Measurements from ENCODE around the gene GATA1.

DNA sequence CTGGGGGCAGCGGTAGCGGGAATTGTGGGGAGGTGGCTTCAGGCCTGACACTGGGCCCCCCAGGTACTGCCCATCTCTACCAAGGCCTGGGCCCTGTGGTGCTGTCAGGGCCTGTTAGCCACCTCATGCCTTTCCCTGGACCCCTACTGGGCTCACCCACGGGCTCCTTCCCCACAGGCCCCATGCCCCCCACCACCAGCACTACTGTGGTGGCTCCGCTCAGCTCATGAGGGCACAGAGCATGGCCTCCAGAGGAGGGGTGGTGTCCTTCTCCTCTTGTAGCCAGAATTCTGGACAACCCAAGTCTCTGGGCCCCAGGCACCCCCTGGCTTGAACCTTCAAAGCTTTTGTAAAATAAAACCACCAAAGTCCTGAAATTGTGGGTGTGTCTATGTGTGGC is 7.5 kb downstream of the GATA1 start:
- TF ChIP-seq, protein P1, sequence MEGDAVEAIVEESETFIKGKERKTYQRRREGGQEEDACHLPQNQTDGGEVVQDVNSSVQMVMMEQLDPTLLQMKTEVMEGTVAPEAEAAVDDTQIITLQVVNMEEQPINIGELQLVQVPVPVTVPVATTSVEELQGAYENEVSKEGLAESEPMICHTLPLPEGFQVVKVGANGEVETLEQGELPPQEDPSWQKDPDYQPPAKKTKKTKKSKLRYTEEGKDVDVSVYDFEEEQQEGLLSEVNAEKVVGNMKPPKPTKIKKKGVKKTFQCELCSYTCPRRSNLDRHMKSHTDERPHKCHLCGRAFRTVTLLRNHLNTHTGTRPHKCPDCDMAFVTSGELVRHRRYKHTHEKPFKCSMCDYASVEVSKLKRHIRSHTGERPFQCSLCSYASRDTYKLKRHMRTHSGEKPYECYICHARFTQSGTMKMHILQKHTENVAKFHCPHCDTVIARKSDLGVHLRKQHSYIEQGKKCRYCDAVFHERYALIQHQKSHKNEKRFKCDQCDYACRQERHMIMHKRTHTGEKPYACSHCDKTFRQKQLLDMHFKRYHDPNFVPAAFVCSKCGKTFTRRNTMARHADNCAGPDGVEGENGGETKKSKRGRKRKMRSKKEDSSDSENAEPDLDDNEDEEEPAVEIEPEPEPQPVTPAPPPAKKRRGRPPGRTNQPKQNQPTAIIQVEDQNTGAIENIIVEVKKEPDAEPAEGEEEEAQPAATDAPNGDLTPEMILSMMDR (IDR thresholded peaks at IDR 0.05 in 2 of 3, conservative IDR thresholded peaks at IDR 0.05 in 1 of 3; ENCODE audit: borderline replicate concordance in 1 of 3, insufficient read depth in 1 of 3, low read depth in 2 of 3, low read length in 2 of 3): no peak
- no peak for TF ChIP-seq POLR2AphosphoS5 (IDR thresholded peaks at IDR 0.05; ENCODE audit: low read depth, low read length)
- no peak for TF ChIP-seq EZH2phosphoT487 (IDR thresholded peaks at IDR 0.05; ENCODE audit: borderline replicate concordance)
- TF ChIP-seq, protein P2, sequence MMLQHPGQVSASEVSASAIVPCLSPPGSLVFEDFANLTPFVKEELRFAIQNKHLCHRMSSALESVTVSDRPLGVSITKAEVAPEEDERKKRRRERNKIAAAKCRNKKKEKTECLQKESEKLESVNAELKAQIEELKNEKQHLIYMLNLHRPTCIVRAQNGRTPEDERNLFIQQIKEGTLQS (IDR thresholded peaks at IDR 0.05): no peak
- no peak for TF ChIP-seq EZH2 (IDR thresholded peaks at IDR 0.05)
- no peak for TF ChIP-seq POLR2A (IDR thresholded peaks at IDR 0.05; ENCODE audit: borderline replicate concordance, extremely low read depth, insufficient read depth, insufficient read length)
